Liver (tissue), 9 donors: Measurements from ENCODE around the gene ZNF771. TPM values are rescaled to one million over a fixed set of nuclear protein-coding genes. Genes with fewer than 3 reads are reported as not detected.

ENCODE experiments used
- DNase-seq: peaks from one replicate; pipeline ENCODE4 v3.0.0-alpha.2; 2017; ENCODE audit warnings: low spot score
- H3K27ac ChIP-seq, 2 donors: one replicate each; pipeline ENCODE4 v1.7.0; 2013; ENCODE audit warnings: inconsistent platforms in 2 of 2, low read length in 2 of 2, control low read depth in 1 of 2, low read depth in 1 of 2, mild to moderate bottlenecking in 1 of 2
- H3K27me3 ChIP-seq, 4 donors: one replicate each; pipeline versions ENCODE4 v1.6.1 to v1.7.0; 2013; ENCODE audit warnings: low read length in 3 of 4, inconsistent platforms in 1 of 4, mild to moderate bottlenecking in 1 of 4, moderate library complexity in 1 of 4; ENCODE audit not compliant: control insufficient read depth in 4 of 4, insufficient read depth in 4 of 4
- H3K36me3 ChIP-seq, 4 donors: one replicate each; pipeline versions ENCODE4 v1.6.1 to v1.7.0; 2013; ENCODE audit warnings: low read length in 3 of 4, mild to moderate bottlenecking in 3 of 4, low read depth in 1 of 4, moderate library complexity in 1 of 4; ENCODE audit not compliant: control insufficient read depth in 4 of 4, insufficient read depth in 3 of 4
- H3K4me1 ChIP-seq, 4 donors: one replicate each; pipeline versions ENCODE4 v1.6.1 to v1.7.0; 2013; ENCODE audit warnings: low read length in 3 of 4, mild to moderate bottlenecking in 3 of 4, moderate library complexity in 1 of 4; ENCODE audit not compliant: control insufficient read depth in 4 of 4, insufficient read depth in 4 of 4
- H3K4me3 ChIP-seq, 3 donors: one replicate each; pipeline versions ENCODE4 v1.6.1 to v1.7.0; 2013; ENCODE audit warnings: low read length in 3 of 3, control low read depth in 1 of 3, low read depth in 1 of 3, mild to moderate bottlenecking in 1 of 3
- H3K9ac ChIP-seq, 2 donors: one replicate each; pipeline ENCODE4 v1.7.0; 2013; ENCODE audit warnings: low read length in 2 of 2, mild to moderate bottlenecking in 2 of 2, moderate library complexity in 2 of 2, control low read depth in 1 of 2, low read depth in 1 of 2
- H3K9me3 ChIP-seq, 4 donors: one replicate each; pipeline versions ENCODE4 v1.6.1 to v1.7.0; 2013; ENCODE audit warnings: low read length in 3 of 4; ENCODE audit not compliant: control insufficient read depth in 4 of 4
- ATF3 ChIP-seq: IDR thresholded peaks from 2 replicates; pipeline ENCODE4 v1.6.1; 2016; ENCODE audit warnings: antibody characterized with exemption
- CTCF ChIP-seq: fragments of 150-350 bp; IDR thresholded peaks from 2 replicates; pipeline ENCODE4 v1.5.1; 2017; ENCODE audit warnings: improper control_type of control experiment, low read depth, low read length; ENCODE audit not compliant: missing input control
- EGR1 ChIP-seq, 2 donors: IDR thresholded peaks; 2 replicates each; pipeline ENCODE4 v1.6.1; 2016 to 2018; ENCODE audit warnings: antibody characterized with exemption in 2 of 2, low read depth in 2 of 2
- FOXA1 ChIP-seq: IDR thresholded peaks from 2 replicates; pipeline ENCODE4 v1.6.1; 2016; ENCODE audit warnings: antibody characterized with exemption
- FOXA2 ChIP-seq: IDR thresholded peaks from 2 replicates; pipeline ENCODE4 v1.6.1; 2016; ENCODE audit warnings: antibody characterized with exemption
- GABPA ChIP-seq, 2 donors: IDR thresholded peaks in 1 of 2; conservative IDR thresholded peaks in 1 of 2; 2 replicates each; pipeline ENCODE4 v1.6.1; 2016; ENCODE audit warnings: antibody characterized with exemption in 2 of 2, mild to moderate bottlenecking in 1 of 2, moderate library complexity in 1 of 2
- HNF4A ChIP-seq, 2 donors: conservative IDR thresholded peaks; 2 replicates each; pipeline ENCODE4 v1.6.1; 2016; ENCODE audit warnings: antibody characterized with exemption in 2 of 2, mild to moderate bottlenecking in 2 of 2
- HNF4G ChIP-seq: IDR thresholded peaks from 2 replicates; pipeline ENCODE4 v1.6.1; 2016; ENCODE audit warnings: antibody characterized with exemption
- JUND ChIP-seq, 2 donors: IDR thresholded peaks; 2 replicates each; pipeline ENCODE4 v1.6.1; 2016; ENCODE audit warnings: antibody characterized with exemption in 2 of 2
- MAX ChIP-seq: IDR thresholded peaks from 2 replicates; pipeline ENCODE4 v1.6.1; 2016; ENCODE audit warnings: antibody characterized with exemption
- NR2F2 ChIP-seq: IDR thresholded peaks from 2 replicates; pipeline ENCODE4 v1.6.1; 2016; ENCODE audit warnings: antibody characterized with exemption
- TAF1 ChIP-seq: conservative IDR thresholded peaks from 2 replicates; pipeline ENCODE4 v1.6.1; 2016; ENCODE audit warnings: antibody characterized with exemption, mild to moderate bottlenecking
- WGBS: extraction: QIAGEN DNeasy Blood & Tissue Kit; methylation state at CpG from one replicate; pipeline ENCODE4 v1.1.7; 2013; 5-methylcytosine and 5-hydroxymethylcytosine counted together
- polyA plus RNA-seq, 2 donors: library from polyadenylated mRNA; stranded (reverse) in 1 of 2; unstranded in 1 of 2; fragments of 200-250 nt in 1 of 2; fragments of >200 nt in 1 of 2; fragmentation: Nextera tagmentation in 1 of 2; extraction: Ambion mirVana in 1 of 2; gene quantifications; one replicate each; pipeline versions ENCODE4 v1.2.1 to v1.2.3, GENCODE V29; 2013 to 2015
- total RNA-seq, 2 donors: library from RNA; depleted of rRNA; stranded (reverse); fragments of >200 nt; gene quantifications; one replicate each; pipeline ENCODE4 v1.2.3, GENCODE V29; 2014
- donor health status: healthy.
- donor health status: healthy.
- donor health status: healthy.
- donor health status: healthy.
- donor health status: healthy.

Gene ZNF771
- total and polyA plus RNA-seq, 4 donors = 2.6 to 8.0 (median 5.2) TPM

- TF ChIP-seq ATF3 = no peak
- no peak for TF ChIP-seq HNF4G
- TF ChIP-seq FOXA2 = peak; percentile 18
- TF ChIP-seq TAF1 = no peak
- TF ChIP-seq EGR1 (IDR thresholded peaks at IDR 0.05; ENCODE audit: low read depth in 2 of 2) = no peak
- TF ChIP-seq CTCF = no peak
- peak; percentile 52 for TF ChIP-seq FOXA1
- no peak for TF ChIP-seq NR2F2
These were observed 39.9 kb upstream of the ZNF771 start (continued) for GRCh38 chr16:30367349-30368009.

- H3K4me3 ChIP-seq = peak overlapping the region; percentile 66 to 81 (median 68)
- peaks cover 0 to 35% (median 29%) of the 10 kb centered on the region in 4 donors for H3K4me1 ChIP-seq
- H3K9me3 ChIP-seq = no peaks in the 10 kb centered on the region
- H3K36me3 ChIP-seq = peaks cover 3 to 9% (median 7%) of the 10 kb centered on the region in 4 donors
- peak overlapping the region; percentile 16 to 66 for H3K9ac ChIP-seq
- peak overlapping the region; percentile 29 to 59 for H3K27ac ChIP-seq
- H3K27me3 ChIP-seq = no peaks in the 10 kb centered on the region
- 10% methylated on average over 8 of the region's 8 CpGs for WGBS
- no peak for TF ChIP-seq TAF1
- TF ChIP-seq HNF4A (conservative IDR thresholded peaks at IDR 0.05) = no peak
- no peak for TF ChIP-seq JUND (IDR thresholded peaks at IDR 0.05)
- TF ChIP-seq EGR1 (IDR thresholded peaks at IDR 0.05; ENCODE audit: low read depth in 2 of 2) = no peak
- no peak for TF ChIP-seq NR2F2
- no peak for TF ChIP-seq FOXA1
- no peak for TF ChIP-seq GABPA (IDR thresholded peaks at IDR 0.05 in 1 of 2, conservative IDR thresholded peaks at IDR 0.05 in 1 of 2)
- TF ChIP-seq MAX = no peak
- no peak for TF ChIP-seq FOXA2
- no peak for DNase-seq
These were observed 39.1 kb upstream of the ZNF771 start for GRCh38 chr16:30368122-30368791.

GRCh38 chr16:30368792-30369090 lies 38.7 kb upstream of the ZNF771 start:
- Histone ChIP-seq H3K27me3 (no peaks in the 10 kb centered on the region), H3K27ac (peak overlapping the region; percentile 29 to 59), H3K36me3 (peaks cover 3 to 8% (median 7%) of the 10 kb centered on the region in 4 donors), H3K4me3 (peak overlapping the region; percentile 66 to 81 (median 68)), H3K4me1 (peaks cover 0 to 35% (median 29%) of the 10 kb centered on the region in 4 donors), H3K9me3 (no peaks in the 10 kb centered on the region), H3K9ac (peak overlapping the region; percentile 16 to 66)
- WGBS = 19% methylated on average over 4 of the region's 4 CpGs
- DNase-seq = no peak
- TF ChIP-seq FOXA1 = no peak
- TF ChIP-seq HNF4A (conservative IDR thresholded peaks at IDR 0.05) = peak in 1 of 2 donors; percentile 10
